ENCODE data around the gene ZMYM5. TPM values are rescaled to one million over a fixed set of nuclear protein-coding genes. Genes with fewer than 3 reads are reported as not detected.
A peak's percentile ranks its signal among the peaks of the same experiment; 100 is the strongest.

The ZMYM5 gene
- total and polyA plus RNA-seq, 9 of the 15 experiments (the other 6 are each of a cell fraction or from before 2014, with no cell fraction given): 5.4 to 11.9 (median 7.8) TPM

GRCh38 chr13:19836472-19836871 lies 27.0 kb downstream of the ZMYM5 start:
- ChIA-PET POLR2A (no interaction called here), CTCF (ENCODE audit: low intra/inter-chr PET ratio) (no interaction called here)
- H3K4me3 ChIP-seq: no peak overlapping the region
- no peaks in the 10 kb centered on the region for H3K9me1 ChIP-seq (ENCODE audit: control insufficient read depth, insufficient read depth, low read length)
- H2AFZ ChIP-seq (ENCODE audit: low read depth, low read length): no peak overlapping the region
- in situ Hi-C loops (cut with MboI): no loop called here
- no peak overlapping the region for H3K27ac ChIP-seq (ENCODE audit: extremely low read depth, low read depth, low read length)
- no peak overlapping the region for H3K9ac ChIP-seq (ENCODE audit: insufficient read depth in 1 of 2, low read depth in 2 of 2, low read length in 2 of 2)
- 0% methylated on average over 1 of the region's 1 CpG for WGBS (ENCODE audit: insufficient coverage, low coverage, missing lambda C conversion rate)
- H3K36me3 ChIP-seq (ENCODE audit: control insufficient read depth, insufficient read depth, low read length): peaks cover 39% of the 10 kb centered on the region; the same call in 1 of the 3 replicates
- peak; percentile 35 for FAIRE-seq
- H3K9me3 ChIP-seq (replicated peaks; ENCODE audit: control insufficient read depth, insufficient read depth, low read depth, low read length): no peaks in the 10 kb centered on the region
- no TSS peak for BruUV-seq (replicated peaks)
- H4K20me1 ChIP-seq (replicated peaks; ENCODE audit: control insufficient read depth, insufficient read depth, low read length): no peaks in the 10 kb centered on the region
- no peaks in the 10 kb centered on the region for H3K27me3 ChIP-seq (ENCODE audit: control insufficient read depth in 2 of 2, insufficient read depth in 2 of 2, low read length in 2 of 2)
- H3K4me2 ChIP-seq (ENCODE audit: insufficient read depth, low read length): no peak overlapping the region
- intact Hi-C loops (cut with micrococcal nuclease): no loop called here
- no peaks in the 10 kb centered on the region; the same call in 2 of the 3 replicates for H3K79me2 ChIP-seq (ENCODE audit: control insufficient read depth, insufficient read depth, low read length)
- no peak for DNase-seq (ENCODE audit: extremely low read depth in 1 of 4, low spot score in 3 of 4)
- peaks cover 0 to 5% of the 10 kb centered on the region in 2 experiments; a peak in 1 of 5 replicates for H3K4me1 ChIP-seq (replicated peaks in 1 of 2; ENCODE audit: control insufficient read depth in 2 of 2, insufficient read depth in 2 of 2, low read length in 2 of 2)
- no peak for ATAC-seq
- TF ChIP-seq MXI1 (IDR thresholded peaks at IDR 0.05; ENCODE audit: low read depth, low read length) (no peak), ZFP36 (IDR thresholded peaks at IDR 0.05; ENCODE audit: low read depth, low read length, partially characterized antibody) (no peak), JUND (IDR thresholded peaks at IDR 0.05; ENCODE audit: borderline replicate concordance, low read depth, low read length) (no peak), JUND (tag; IDR thresholded peaks at IDR 0.05; ENCODE audit: borderline replicate concordance, low read depth, low read length) (peak; percentile 23; the same call in 1 of the 3 replicates), ZBTB9 (CRISPR knock-in tag; IDR thresholded peaks at IDR 0.05) (no peak), ZNF445 (CRISPR knock-in tag; IDR thresholded peaks at IDR 0.05; ENCODE audit: low read depth) (no peak), ZNF695 (CRISPR knock-in tag; IDR thresholded peaks at IDR 0.05) (no peak), FOXA3 (CRISPR knock-in tag; conservative IDR thresholded peaks at IDR 0.05 in 1 of 2, IDR thresholded peaks at IDR 0.05 in 1 of 2) (no peak), ZNF316 (IDR thresholded peaks at IDR 0.05) (0 out of 2 replicates have a peak, but pooled peaks have one; percentile 6), TAL1 (IDR thresholded peaks at IDR 0.05) (no peak), BRF1 (IDR thresholded peaks at IDR 0.05; ENCODE audit: borderline replicate concordance, extremely low read depth, insufficient read length) (no peak), THAP12 (CRISPR knock-in tag; IDR thresholded peaks at IDR 0.05) (no peak), FOSL1 (tag; conservative IDR thresholded peaks at IDR 0.05) (peak; percentile 48), ZNF121 (CRISPR knock-in tag; conservative IDR thresholded peaks at IDR 0.05) (no peak), NFE2 (IDR thresholded peaks at IDR 0.05; ENCODE audit: low read depth) (0 out of 2 replicates have a peak, but pooled peaks have one; percentile 11), MCM3 (IDR thresholded peaks at IDR 0.05) (no peak), MECOM (CRISPR knock-in tag; IDR thresholded peaks at IDR 0.05) (no peak), SMARCA5 (IDR thresholded peaks at IDR 0.05) (no peak), NELFE (IDR thresholded peaks at IDR 0.05; ENCODE audit: insufficient read depth, insufficient read length) (no peak), ZNF239 (CRISPR knock-in tag; IDR thresholded peaks at IDR 0.05) (no peak)
- TF ChIP-seq, protein P1, sequence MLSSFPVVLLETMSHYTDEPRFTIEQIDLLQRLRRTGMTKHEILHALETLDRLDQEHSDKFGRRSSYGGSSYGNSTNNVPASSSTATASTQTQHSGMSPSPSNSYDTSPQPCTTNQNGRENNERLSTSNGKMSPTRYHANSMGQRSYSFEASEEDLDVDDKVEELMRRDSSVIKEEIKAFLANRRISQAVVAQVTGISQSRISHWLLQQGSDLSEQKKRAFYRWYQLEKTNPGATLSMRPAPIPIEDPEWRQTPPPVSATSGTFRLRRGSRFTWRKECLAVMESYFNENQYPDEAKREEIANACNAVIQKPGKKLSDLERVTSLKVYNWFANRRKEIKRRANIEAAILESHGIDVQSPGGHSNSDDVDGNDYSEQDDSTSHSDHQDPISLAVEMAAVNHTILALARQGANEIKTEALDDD (IDR thresholded peaks at IDR 0.05): peak; percentile 78; the same call in 1 of the 2 replicates
